NCI-H82 treated with DMSO at 0.1 percent for 48 hours (cell line): ENCODE measurements around the gene TAF1.
A peak's percentile ranks its signal among the peaks of the same experiment; 100 is the strongest.
"Not testable (repeated sequence)": the region's sequence is repeated elsewhere in the genome, so short reads cannot be mapped to it uniquely, and the experiment has no call there.

Experiments used
- DNase-seq: peaks from one replicate; lab custom pipeline; 2025; ENCODE audit not compliant: unreplicated experiment; lab: John Stamatoyannopoulos, UW

Gene TAF1

DNA sequence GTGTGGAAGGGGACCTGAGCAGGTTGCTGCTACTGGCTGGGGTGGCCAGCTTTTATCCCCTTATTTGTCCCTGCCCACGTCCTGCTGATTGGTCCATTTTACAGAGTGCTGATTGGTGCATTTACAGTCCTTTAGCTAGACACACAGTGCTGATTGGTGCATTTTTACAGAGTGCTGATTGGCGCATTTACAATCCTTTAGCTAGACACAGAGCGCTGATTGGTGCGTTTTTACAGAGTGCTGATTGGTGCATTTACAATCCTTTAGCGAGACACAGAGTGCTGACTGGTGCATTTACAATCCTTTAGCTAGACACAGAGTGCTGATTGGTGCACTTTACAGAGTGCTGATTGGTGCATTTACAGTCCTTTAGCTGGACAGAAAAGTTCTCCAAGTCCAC lies 135.9 kb downstream of the TAF1 start:
- DNase-seq, result not testable (repeated sequence)

DNA sequence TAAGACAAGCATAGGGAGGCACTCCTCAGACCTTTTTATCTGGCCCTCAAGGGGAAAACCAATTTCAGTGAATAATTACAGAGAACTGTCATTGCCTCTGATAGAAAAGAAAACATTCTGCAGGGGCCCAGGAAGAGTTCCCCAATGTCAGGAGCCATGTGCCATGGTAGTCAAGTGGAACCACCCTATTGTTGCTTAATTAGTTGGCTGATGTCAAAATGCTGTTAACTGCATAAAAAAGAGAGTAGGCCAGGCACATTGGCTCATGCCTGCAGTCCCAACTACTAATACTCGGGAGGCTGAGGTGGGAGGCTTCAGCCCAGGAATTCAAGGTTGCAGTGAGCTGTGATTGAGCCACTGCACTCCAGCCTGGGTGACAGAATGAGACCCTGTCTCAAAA lies 138.2 kb downstream of the TAF1 start:
- DNase-seq, result no peak

DNA sequence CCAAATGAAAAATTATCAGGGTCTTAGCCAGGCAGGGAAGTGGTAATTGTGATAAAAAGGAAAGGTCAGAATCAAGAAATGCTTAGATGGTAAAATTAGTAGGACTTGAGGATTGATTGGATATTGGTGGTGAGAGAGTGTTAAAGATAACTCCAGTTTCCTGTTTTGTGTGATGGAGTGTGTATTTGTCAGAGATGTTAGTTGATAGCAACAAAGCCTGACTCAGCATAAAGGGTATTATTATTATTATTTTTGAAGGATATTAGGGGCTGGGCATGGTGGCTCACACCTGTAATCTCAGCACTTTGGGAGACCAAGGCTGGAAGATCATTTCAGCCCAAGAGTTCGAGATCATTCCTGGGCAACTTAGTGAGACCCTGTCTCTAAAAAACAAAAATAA lies 143.1 kb downstream of the TAF1 start:
- no peak for DNase-seq

DNA sequence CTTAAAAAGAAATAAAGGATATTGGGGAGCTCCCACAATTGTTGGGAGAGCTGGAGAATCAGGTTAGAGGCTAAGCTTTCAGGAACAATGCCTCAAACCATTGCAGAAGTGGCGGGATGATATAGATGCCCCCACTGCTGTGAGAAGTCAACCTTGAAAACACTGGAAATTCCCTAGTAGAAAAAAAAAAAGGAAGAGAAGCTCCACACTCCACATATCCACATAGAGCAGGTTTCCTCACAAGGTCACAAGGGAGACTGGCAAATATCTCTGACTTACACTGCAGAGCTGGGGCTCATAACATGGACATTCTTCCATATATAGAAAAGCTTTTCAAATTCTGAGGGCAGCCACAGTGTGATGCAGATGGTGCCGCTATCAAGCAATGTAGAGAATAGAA lies 144.0 kb downstream of the TAF1 start:
- DNase-seq, result no peak

DNA sequence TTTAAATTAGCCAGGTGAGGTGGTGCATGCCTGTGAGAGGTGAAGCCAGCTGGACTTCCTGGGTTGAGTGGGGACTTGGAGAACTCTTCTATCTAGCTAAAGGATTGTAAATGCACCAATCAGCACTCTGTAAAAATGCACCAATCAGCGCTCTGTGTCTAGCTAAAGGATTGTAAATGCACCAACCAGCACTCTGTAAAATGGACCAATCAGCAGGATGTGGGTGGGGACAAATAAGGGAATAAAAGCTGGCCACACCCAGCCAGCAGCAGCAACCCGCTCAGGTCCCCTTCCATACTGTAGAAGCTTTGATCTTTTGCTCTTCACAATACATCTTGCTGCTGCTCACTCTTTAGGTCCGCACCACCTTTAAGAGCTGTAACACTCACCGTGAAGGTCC lies 147.6 kb downstream of the TAF1 start:
- DNase-seq, result not testable (repeated sequence)

DNA sequence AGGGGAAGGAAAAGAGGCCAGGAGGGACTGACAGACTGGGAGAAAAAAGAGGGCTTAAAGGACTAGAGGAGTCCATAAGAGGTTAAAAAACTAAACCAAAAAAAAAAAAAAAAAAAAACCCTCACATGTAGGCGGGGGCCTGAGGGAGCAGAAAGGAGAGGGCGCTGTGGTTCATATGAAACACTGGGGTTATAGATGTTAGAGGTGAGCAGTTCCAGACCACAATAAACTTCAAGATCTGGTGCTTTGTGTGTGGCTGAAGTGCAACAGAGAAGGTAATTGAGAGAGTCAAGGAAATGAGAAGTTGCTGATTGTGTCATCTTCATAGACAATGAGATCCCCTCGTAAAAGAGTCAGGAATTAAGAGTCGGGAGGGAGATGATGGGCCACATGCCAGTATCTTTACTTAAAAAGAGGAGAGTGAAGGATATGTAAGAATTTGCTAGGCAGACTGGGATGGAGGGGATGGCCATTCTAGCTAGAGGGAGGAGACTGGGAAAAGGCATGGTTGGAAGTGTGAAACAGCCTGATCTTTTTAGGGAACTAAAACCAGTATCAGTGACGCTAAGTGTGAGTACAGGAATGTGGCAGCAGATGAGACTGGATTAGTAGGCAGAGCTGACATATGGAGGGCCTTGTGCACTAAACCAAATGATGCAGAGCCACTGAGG lies 148.3 kb downstream of the TAF1 start:
- peak; percentile 87 for DNase-seq

DNA sequence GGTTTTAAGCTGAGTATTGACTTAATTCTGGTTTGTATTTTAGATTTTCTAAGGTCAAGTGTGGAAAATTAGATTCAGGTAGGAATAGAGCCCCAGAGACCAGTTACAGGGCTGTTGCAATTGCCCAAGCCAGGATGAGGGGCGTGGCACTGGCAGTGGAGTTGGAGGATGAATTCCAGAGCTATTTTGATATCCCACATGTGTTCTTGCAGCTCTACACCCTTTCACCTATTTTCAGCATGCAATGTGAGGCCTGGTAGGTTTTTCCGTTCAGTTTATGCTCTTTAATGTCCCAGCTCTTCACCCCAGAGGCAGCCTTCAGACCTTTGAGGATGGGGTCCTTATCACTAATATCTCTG lies 148.9 kb downstream of the TAF1 start:
- no peak for DNase-seq
